PC-3 (cell line): Measurements from ENCODE around the gene PIEZO2. TPM values are rescaled to one million over a fixed set of nuclear protein-coding genes. Genes with fewer than 3 reads are reported as not detected.
"Not testable (repeated sequence)": the region's sequence is repeated elsewhere in the genome, so short reads cannot be mapped to it uniquely, and the experiment has no call there.

Experiments
- ATAC-seq: fragments of 200-7000 bp; cut with Tn5 transposase; 2 replicates; pipeline ENCODE4 v1.9.1; 2020; ENCODE audit warnings: mild to moderate bottlenecking, moderate library complexity
- Bru-seq: library from RNA; stranded (reverse); fragments of 400-500 nt; gene quantifications from one replicate; lab custom pipeline; 2021; lab: Mats Ljungman, UMichigan
- BruChase-seq, 2 experiments: library from RNA; stranded (reverse); fragments of 400-500 nt; gene quantifications; one replicate each; lab custom pipeline; 2021; lab: Mats Ljungman, UMichigan
- BruUV-seq: library from RNA; stranded (reverse); fragments of 400-500 nt; replicated peaks from 2 replicates; lab custom pipeline; 2021; lab: Mats Ljungman, UMichigan
- CTCF ChIA-PET: fragments of 300-600 bp; sonication (Branson Sonifier 250); formaldehyde crosslinking; loops from one replicate; lab custom pipeline; 2022; ENCODE audit warnings: antibody characterized with exemption; lab: Charles Lee
- POLR2A ChIA-PET: fragments of 300-600 bp; sonication (Branson Sonifier 250); formaldehyde crosslinking; loops from one replicate; lab custom pipeline; 2022; ENCODE audit warnings: antibody characterized with exemption; ENCODE audit not compliant: unreplicated experiment; lab: Charles Lee
- DNase-seq: peaks from one replicate; pipeline ENCODE4 v3.0.0-alpha.2; 2015
- H2AFZ ChIP-seq: fragments of 300-600 bp; sonication (generic); 2 replicates; pipeline ENCODE4 v1.6.0; 2016; ENCODE audit warnings: antibody characterized with exemption, low read length
- H3F3A ChIP-seq: fragments of 300-600 bp; sonication (generic); one replicate; pipeline ENCODE4 v1.6.0; 2017; ENCODE audit warnings: antibody characterized with exemption, low read length, control low read depth, mild to moderate bottlenecking; ENCODE audit not compliant: unreplicated experiment
- H3K27ac ChIP-seq: fragments of 300-600 bp; sonication (generic); 2 replicates; pipeline ENCODE4 v1.5.1; 2016; ENCODE audit warnings: mild to moderate bottlenecking, low read length
- H3K27me3 ChIP-seq: fragments of 300-600 bp; sonication (generic); 2 replicates; pipeline ENCODE4 v1.6.1; 2016; ENCODE audit warnings: low read length, mixed read lengths
- H3K36me3 ChIP-seq: fragments of 300-600 bp; sonication (generic); 2 replicates; pipeline ENCODE4 v1.6.1; 2016; ENCODE audit warnings: low read depth, mixed run types, low read length, mixed read lengths
- H3K4me1 ChIP-seq: fragments of 300-600 bp; sonication (generic); 2 replicates; pipeline ENCODE4 v1.5.1; 2016; ENCODE audit warnings: low read length; ENCODE audit not compliant: insufficient read depth
- H3K4me2 ChIP-seq: fragments of 300-600 bp; sonication (generic); 2 replicates; pipeline ENCODE4 v1.6.0; 2016; ENCODE audit warnings: low read length
- H3K4me3 ChIP-seq: fragments of 300-600 bp; sonication (generic); 2 replicates; pipeline ENCODE4 v1.5.1; 2016; ENCODE audit warnings: mild to moderate bottlenecking, low read length, mixed read lengths
- H3K79me2 ChIP-seq: fragments of 300-600 bp; sonication (generic); 2 replicates; pipeline ENCODE4 v1.6.1; 2017; ENCODE audit warnings: low read length, mixed read lengths
- H3K9ac ChIP-seq: fragments of 300-600 bp; sonication (generic); 2 replicates; pipeline ENCODE4 v1.6.0; 2016; ENCODE audit warnings: mild to moderate bottlenecking, low read length
- H3K9me2 ChIP-seq: fragments of 300-600 bp; sonication (generic); replicated peaks from 2 replicates; pipeline ENCODE4 v1.6.1; 2016; ENCODE audit warnings: mixed run types, low read length, mixed read lengths
- H3K9me3 ChIP-seq: fragments of 300-600 bp; sonication (generic); 2 replicates; pipeline ENCODE4 v1.6.1; 2016; ENCODE audit warnings: low read length, mixed read lengths
- H4K20me1 ChIP-seq: fragments of 300-600 bp; sonication (generic); 2 replicates; pipeline ENCODE4 v1.6.1; 2016; ENCODE audit warnings: low read length, mixed read lengths
- CTCF ChIP-seq: fragments of 300-600 bp; sonication (generic); conservative IDR thresholded peaks from 2 replicates; pipeline ENCODE4 v1.5.1; 2017; ENCODE audit warnings: antibody characterized with exemption, low read depth, mild to moderate bottlenecking, low read length
- EZH2 ChIP-seq: fragments of 300-600 bp; sonication (generic); IDR thresholded peaks from one replicate; pipeline ENCODE4 v1.6.1; 2017; ENCODE audit warnings: antibody characterized with exemption, mild to moderate bottlenecking, low read length; ENCODE audit not compliant: unreplicated experiment
- EZH2phosphoT487 ChIP-seq: fragments of 300-600 bp; sonication (generic); IDR thresholded peaks from 2 replicates; pipeline ENCODE4 v1.6.1; 2018; ENCODE audit warnings: mild to moderate bottlenecking, antibody characterized with exemption, low read length, borderline replicate concordance
- intact Hi-C: fragments of 100-400 bp; cut with micrococcal nuclease; formaldehyde crosslinking; loops from 2 replicates; pipeline ENCODE4 v1.9.0; 2023
- long read RNA-seq: library from polyadenylated mRNA; unstranded; transcript quantifications from one replicate; pipeline ENCODE4 v2.0.0, GENCODE V29; 2021; ENCODE audit not compliant: unreplicated experiment
- total RNA-seq: library from RNA; depleted of rRNA; stranded (reverse); fragments of >200 nt; gene quantifications from 2 replicates; pipeline ENCODE4 v1.2.3, GENCODE V29; 2014; rRNA removed

PIEZO2 gene
- not detected in 2 replicates for total RNA-seq
- Bru-seq, nascent RNA, result percentile 12 among the genes with signal in this experiment
- BruChase-seq, experiment 1, labeled RNA remaining after a 6-hour chase, result percentile 12 among the genes with signal in this experiment
- percentile 16 among the genes with signal in this experiment for BruChase-seq, experiment 2, labeled RNA remaining after a 2-hour chase
- long read RNA-seq, partial matches to known transcripts, result 1 of 1 reads
- long read RNA-seq, other reads (novel, unspliced or antisense), result 0 of 1 reads

DNA sequence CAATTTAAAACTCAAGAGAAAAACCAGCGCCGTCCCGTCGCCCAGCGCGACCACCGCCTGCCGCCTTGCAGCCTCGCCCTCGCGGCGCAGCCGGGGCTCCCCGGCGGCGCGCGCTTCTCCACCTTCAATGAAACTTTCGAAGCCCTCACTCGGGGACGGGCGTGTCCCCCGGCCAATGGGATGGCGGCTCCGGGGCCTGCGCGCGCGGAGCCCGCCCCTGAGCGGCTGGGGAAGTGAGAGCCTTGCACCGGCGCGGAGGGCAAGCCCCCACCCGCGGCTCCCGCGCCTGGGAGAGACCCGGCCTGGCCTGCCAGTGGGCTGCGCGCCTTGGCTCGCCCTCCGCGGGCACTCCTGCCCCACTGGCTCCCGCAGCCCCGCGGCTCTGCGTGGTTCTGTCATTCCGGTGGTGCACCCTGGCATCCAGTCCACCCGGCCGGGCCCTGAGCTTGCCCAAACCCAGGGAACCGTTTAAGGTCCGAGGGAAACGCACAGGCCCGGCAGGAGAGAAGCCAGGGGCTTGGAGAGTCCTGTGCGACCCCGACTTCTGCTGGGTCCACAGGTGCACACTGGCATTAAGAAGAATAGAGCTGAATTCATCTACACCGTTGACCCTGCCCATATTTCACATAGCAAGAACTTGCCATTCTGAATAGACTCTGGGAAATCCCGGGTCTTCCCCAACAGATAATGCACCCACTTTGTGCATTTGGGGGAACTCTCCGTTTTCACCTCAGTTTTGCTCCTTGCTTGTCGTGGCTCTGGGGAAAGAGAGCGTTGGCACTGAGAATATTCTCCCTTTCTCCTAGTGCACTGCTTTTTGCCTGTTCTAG is at the start of gene PIEZO2:
PIEZO2 (minus strand) TSS at position 129 of the 830 bp plus-strand sequence. CDS start 981 bp downstream, outside the sequence.
- CTCF ChIA-PET, result no interaction called here
- no peaks in the 10 kb centered on the region for H3K36me3 ChIP-seq
- no peak within 1 kb of the TSS for H3K4me2 ChIP-seq

GRCh38 chr18:11183637-11184036 is 34.3 kb upstream of the PIEZO2 start:
- no peak overlapping the region for H3K4me2 ChIP-seq
- H3K9me3 ChIP-seq, result no peaks in the 10 kb centered on the region
- H3K4me3 ChIP-seq, result no peak overlapping the region
- BruUV-seq, result no TSS peak
- H2AFZ ChIP-seq, result no peak overlapping the region
- no peak overlapping the region for H3K27ac ChIP-seq
- H3K9me2 ChIP-seq, result no peaks in the 10 kb centered on the region
- H3K79me2 ChIP-seq, result no peaks in the 10 kb centered on the region
- no peaks in the 10 kb centered on the region for H3F3A ChIP-seq
- ATAC-seq (no peak), DNase-seq (no peak)
- TF ChIP-seq EZH2phosphoT487, result no peak
- TF ChIP-seq EZH2, result no peak
- no peak for TF ChIP-seq CTCF
- ChIA-PET POLR2A (no interaction called here), CTCF (no interaction called here)
- intact Hi-C loops, result no loop called here
- H3K4me1 ChIP-seq, result no peaks in the 10 kb centered on the region
- no peaks in the 10 kb centered on the region for H4K20me1 ChIP-seq
- no peaks in the 10 kb centered on the region for H3K36me3 ChIP-seq
- no peak overlapping the region for H3K9ac ChIP-seq
- H3K27me3 ChIP-seq, result peaks cover 52% of the 10 kb centered on the region

More for the DNA sequence above, at the start of gene PIEZO2:
- Histone ChIP-seq H4K20me1 (no peaks in the 10 kb centered on the region), H3F3A (no peaks in the 10 kb centered on the region), H3K4me1 (no peaks in the 10 kb centered on the region), H2AFZ (no peak within 1 kb of the TSS), H3K9me2 (no peaks in the 10 kb centered on the region), H3K4me3 (no peak within 1 kb of the TSS), H3K27me3 (peaks cover 84% of the 10 kb centered on the region), H3K9me3 (no peaks in the 10 kb centered on the region), H3K79me2 (no peaks in the 10 kb centered on the region), H3K27ac (no peak within 1 kb of the TSS), H3K9ac (no peak within 1 kb of the TSS)
- intact Hi-C loops, result no loop called here
- no peak for DNase-seq
- no TSS peak for BruUV-seq
- no peak for ATAC-seq
- TF ChIP-seq EZH2phosphoT487 (no peak), EZH2 (no peak), CTCF (no peak)
- POLR2A ChIA-PET, result no interaction called here

DNA sequence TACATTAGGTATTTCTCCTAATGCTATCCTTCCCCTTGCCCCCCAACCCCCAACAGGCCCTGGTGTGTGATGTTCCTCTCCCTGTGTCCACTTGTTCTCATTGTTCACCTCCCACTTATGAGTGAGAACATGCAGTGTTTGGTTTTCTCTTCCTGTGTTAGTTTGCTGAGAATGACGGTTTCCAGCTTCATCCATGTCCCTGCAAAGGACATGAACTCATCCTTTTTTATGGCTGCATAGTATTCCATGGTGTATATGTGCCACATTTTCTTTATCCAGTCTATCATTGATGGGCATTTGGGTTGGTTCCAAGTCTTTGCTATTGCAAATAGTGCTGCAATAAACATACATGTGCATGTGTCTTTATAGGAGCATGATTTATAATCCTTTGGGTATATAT is 32.3 kb upstream of the PIEZO2 start:
- H2AFZ ChIP-seq, intact Hi-C loops, H3K9me3 ChIP-seq, CTCF ChIA-PET, H3K9me2 ChIP-seq, H3K4me3 ChIP-seq, POLR2A ChIA-PET, H3K27ac ChIP-seq, BruUV-seq, H3K36me3 ChIP-seq, H3F3A ChIP-seq, DNase-seq, ATAC-seq, H3K4me1 ChIP-seq, H3K9ac ChIP-seq, H3K79me2 ChIP-seq, H3K4me2 ChIP-seq, H4K20me1 ChIP-seq: not testable (repeated sequence)
- peaks cover 55% of the 10 kb centered on the region for H3K27me3 ChIP-seq
